Measurements from ENCODE around the gene EIF1AD.

- no peak for TF ChIP-seq CTCF (IDR thresholded peaks at IDR 0.05; ENCODE audit: poor library complexity)
- no peak for TF ChIP-seq EZH2phosphoT487 (IDR thresholded peaks at IDR 0.05; ENCODE audit: low read depth, severe bottlenecking, unreplicated experiment)
- no peak for TF ChIP-seq EZH2 (IDR thresholded peaks at IDR 0.05; ENCODE audit: borderline replicate concordance)
Measured at GRCh38 chr11:65983589-65983987, 18.4 kb downstream of the EIF1AD start.
